ENCODE results near the gene PIK3IP1.
A peak's percentile ranks its signal among the peaks of the same experiment; 100 is the strongest.
"Not testable (repeated sequence)": the region's sequence is repeated elsewhere in the genome, so short reads cannot be mapped to it uniquely, and the experiment has no call there.

Gene PIK3IP1

DNA sequence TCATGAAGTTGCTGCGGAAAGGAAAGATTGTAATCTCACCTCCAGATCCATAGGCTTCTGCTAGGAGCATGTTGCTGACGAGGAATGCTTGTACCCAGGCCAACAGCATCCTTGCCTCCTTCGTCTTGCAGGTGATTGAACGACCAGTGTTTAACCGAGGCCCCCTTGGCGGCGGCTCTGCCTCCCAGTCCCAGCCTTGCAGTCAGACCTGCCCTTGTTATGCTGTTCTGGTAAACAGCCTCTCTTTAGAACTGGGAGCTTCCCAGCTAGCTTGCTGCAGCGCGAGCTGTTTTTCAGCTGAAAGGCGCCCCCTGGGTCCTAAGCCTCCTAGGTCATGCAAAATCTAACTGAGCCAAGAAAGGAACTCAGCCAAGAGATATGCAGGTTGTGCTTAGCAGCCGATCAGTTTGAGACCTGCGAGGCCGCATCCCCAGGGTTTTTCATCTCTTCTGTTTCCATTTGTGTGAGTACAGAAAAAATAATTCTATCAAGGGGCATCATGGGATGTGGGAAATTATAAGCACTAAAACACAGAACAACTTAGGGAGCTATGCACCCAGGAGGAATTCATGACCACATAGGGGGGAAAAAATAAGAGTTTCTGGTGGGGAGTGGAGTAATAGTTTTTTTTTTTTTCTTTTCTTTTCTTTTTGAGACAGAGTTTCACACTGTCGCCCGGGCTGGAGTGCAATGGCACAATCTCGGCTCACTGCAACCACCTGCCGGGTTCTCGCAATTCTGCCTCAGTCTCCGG lies at the start of gene PIK3IP1:
PIK3IP1 (minus strand) TSS at position 253 of the 754 bp plus-strand sequence; CDS start at position 109, 144 bp downstream.
- peak; percentile 73 for DNase-seq

DNA sequence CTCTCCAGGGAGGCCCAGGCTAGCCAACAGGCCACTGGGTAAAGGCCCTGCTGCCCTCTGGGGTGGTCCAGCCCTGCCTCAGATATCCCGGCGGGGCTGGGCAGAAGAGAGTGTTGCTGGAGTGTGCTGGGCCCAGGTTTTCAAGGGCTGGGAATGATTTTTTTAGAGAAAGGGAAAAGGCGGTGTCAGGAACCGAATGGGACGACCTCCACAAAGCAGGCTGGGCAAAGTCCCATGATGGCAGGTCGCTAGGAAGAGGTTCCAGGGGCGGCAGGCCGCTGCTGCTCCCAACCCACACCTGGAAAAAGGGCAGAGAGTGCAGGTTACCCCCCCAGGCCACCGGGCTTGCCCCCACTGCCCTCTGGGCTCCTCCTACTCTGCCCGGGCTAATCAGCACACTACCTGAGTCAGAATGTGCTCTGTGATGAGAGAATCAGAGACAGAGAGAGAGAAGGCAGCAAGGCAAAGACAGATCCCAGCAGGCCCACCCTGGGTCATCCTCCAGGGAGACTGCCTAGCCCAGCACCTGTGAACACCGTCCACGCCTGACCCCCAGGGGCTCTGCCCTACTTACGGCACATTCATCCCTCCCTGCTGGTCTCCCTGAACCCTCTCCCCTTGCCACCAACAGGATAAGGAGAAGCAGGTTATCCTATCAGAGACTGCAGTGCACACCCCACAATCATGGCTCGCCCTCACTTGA lies 49.2 kb upstream of the PIK3IP1 start:
- DNase-seq, result no peak

DNA sequence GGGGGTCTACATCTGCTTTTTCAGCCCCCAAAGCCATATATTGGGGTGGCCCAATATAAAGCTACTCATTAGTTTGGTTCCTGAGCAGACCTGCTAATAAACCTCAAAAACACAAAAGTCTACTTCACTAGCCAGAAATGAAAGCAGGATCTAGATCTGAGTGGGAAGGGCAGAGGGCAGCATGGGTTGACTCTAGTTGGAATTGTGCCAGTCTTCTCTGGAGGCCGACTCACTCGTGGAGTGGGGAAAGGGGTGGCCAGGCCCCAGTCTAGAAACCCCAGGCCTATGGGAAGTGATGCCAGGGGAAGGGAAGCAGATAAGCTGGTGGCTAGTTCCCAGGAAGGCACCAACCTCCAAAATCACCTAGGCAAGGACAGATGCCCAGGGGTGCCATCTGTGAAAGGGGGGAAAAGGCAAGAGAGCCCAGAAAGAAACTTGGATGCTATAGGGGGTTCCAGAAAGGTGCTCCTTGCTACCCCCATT lies 48.5 kb upstream of the PIK3IP1 start:
- no peak for DNase-seq

DNA sequence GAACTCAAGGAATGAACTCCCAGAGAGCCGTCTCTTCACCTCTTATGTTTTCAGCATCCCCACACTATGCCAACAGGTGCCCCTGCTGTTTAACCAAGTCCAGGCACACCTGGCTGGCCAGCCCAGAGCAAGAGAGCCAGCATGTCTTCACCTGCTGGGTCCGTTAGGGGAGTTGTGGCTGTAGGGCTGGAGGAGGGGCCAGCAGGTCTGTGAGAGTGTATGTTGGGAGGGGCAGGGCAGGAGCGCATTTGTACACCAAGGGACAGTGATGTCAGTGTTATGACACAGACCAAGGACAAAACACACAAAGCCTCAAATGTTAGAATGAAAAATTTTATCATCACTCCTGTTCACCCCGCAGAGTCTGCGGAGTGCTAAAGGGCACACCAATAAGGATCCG lies 48.1 kb upstream of the PIK3IP1 start:
- DNase-seq, result peak; percentile 37

DNA sequence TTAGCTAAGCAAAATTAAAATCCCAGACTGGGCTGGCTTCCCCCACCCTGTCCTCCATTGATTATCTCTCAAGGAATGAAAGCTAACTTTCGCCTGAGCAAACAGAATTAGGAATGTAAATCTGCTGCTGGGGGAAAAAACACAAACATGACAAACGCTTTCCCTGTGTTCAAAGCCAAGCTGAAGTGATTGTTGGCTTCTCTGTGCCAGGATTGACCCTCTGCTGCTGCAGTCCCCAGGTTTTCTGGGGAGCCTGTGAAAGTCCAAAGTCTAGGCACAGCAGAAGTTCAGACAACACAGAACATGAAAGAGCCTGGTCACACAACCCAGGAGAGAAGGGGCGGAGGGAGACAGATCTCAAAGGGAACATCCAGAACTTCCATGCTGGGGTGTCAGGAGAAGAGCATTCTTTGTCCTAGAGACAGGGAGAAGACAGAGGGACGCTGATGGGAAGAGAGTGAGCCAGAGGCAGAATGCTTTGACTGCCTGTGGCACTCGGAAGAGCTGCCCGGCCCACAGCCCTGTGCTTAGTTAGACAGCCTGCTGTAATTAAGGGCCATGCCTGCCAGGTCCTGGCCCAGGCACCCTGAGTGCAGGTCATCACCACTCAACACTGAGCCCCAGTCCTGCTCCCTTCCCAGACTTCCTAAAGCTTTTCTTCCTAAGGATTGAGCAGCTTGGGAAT lies 47.0 kb upstream of the PIK3IP1 start:
- DNase-seq, result no peak

DNA sequence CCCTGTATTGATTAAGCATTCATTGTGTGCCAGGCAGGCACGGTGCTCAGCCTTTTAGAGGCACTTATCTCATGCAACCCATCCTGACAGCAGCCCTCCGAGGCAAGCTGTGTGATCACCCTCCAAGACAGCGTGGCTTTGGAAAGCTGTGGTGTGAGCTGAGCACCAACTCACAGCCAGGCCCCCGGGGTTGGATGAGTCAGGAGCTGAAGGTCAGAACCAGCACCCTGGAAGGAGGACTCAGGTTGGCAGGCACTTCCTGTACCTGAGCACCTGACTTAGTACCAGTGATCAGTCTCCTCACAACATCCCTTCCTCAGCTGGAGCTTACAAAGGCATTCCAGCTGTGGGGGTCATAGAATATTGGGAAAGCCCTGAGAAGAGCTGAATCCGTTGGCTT lies 44.9 kb upstream of the PIK3IP1 start:
- no peak for DNase-seq

GRCh38 chr22:31334329-31334728 lies 42.0 kb upstream of the PIK3IP1 start:
- DNase-seq, result no peak

DNA sequence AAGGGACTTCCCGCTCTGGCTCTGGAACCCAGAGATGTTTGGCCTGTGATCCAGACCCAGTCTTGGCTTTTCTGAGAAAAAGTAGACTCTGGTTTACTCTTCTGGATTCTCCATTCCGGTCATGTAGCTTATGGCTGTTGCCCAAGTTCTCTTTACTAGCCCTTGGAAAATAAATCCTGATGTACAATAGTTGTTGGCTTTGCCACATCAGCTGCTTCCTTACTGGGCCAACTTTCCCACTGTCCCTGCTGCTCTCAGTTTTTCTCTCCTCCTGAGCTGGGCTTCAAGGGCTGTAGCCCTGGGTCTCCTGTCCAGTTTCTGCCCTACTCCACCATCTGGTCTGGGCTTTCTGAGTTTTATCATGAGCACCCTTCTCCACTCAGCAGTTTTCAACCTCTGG lies 41.4 kb upstream of the PIK3IP1 start:
- DNase-seq, result no peak

GRCh38 chr22:31332886-31333285 lies 40.6 kb upstream of the PIK3IP1 start:
- no peak for DNase-seq

- no peak for DNase-seq
Measured at GRCh38 chr22:31332010-31332409, 39.7 kb upstream of the PIK3IP1 start.

GRCh38 chr22:31329453-31330215 lies 37.3 kb upstream of the PIK3IP1 start:
- no peak for DNase-seq

DNA sequence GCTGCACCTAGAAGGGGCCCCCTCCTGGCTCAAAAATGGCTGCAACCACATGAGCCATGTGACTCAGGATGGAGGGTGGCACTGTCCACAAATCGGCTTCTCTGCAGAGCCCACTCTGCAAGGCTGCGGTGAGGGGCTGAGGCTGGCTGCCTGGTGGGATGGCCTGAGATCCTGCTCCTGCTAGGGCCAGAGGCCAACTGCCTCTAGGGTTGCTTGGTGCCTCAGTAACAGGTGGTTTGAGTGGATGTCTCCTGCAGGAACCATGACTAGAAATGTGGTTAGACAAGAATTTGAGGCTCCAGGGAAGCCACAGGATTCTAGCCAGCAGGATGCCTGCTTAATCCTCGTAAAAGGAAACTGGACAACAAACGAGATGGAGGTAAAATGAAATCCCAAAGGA lies 36.7 kb upstream of the PIK3IP1 start:
- no peak for DNase-seq

DNA sequence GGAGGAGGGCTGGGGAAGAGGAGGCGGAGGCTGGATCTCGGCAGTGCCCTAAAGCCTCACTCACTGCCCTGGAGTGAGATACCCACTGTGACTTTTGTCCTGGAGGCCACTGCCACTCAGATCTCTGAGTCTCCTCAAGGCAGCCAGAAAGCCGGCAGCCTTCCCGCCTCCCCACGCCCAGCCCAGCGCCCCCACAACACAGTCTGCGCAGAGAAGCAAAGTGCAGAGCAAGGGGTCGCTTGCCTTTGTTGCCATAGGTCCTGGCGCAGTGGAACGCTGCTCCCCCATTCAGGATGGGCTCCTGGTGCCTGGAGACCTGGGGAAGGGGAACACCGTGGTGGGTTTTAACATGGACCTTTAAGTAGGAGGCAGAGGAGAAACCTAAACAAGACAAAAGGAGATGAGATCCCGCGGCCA lies 36.3 kb upstream of the PIK3IP1 start:
- DNase-seq, result no peak

GRCh38 chr22:31327806-31328543 lies 35.7 kb upstream of the PIK3IP1 start:
- no peak for DNase-seq

DNA sequence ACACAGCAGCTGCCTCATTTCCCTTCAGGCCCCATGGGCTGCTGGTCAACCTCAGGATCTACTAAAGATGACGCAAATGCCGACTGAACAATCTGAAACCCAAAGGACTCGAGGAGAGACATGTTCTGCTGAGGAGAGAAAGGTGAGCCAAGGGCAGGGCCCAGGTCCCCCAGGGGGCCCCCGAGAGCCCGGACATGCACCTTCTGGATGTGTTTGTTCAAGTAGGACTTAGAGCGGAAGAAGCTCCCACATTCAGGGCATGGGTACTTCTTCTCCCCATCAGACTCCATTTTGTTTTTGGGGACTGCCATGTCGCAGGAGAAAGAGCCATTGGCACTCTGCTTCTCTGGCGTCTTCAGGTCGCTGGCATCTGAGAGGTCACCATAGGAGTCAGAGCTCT lies 34.6 kb upstream of the PIK3IP1 start:
- DNase-seq, result no peak

DNA sequence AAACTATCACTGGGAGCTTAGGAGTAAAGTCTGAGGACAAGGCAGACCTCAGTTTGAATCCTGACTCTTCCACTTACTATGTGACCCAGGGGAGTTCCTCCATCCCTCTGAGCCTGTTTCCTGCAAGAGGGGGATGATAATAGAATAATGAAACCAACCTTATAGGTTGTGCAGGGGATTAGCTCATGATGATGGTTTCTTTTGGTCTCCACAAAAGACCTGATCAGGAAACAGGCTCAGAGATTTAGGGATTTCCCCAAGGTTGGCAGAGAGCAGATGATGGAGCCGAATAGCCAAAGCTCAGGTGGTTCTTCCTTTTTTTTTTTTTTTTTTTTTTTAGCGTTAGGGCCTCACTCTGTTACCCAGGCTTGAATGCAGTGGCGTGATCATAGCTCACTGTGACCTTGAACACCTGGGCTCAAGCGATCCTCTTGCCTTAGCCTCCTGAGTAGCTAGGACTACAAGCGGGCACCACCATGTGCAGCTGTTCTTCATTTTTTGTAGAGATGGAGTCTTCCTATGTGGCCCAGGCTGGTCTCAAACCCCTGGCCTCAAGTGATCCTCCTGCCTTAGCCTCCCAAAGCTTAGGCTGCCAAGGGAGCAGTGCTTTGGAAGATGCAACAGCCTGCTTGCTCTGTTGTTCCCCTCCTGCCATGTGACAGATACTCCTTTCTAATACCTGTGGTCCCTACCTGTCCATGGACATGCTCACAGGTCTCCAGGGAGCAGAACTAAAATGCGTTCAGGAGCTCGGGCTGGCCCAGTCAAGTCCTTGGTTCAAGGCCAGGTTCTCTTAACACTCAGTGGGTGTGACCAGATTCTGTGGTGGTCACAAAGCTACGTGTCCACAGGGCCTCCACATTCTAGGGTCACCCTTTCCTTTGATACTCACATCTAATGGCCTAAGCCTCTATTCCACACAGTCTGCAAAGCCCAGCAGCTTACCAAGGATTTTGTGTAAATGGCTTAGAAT lies 31.6 kb upstream of the PIK3IP1 start:
- no peak for DNase-seq

DNA sequence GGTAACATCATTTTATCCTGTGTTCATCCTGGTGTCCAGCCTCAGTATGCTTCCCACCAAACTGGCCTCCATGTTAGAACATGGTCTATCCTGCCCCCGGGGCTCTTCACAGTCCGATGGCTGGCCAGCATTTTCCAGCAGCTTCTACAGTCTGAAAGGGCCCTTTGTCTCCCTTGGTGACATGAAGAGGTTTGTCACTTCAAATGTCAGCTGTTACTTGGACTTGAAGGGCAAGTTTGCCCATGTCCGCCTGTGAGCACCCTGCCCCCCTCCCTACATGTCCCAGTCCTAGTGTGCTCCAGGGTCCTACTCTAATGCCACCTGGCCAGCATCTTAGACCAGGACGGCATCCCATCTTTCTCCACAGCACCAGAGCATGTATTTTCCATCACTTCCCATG lies 29.1 kb upstream of the PIK3IP1 start:
- peak; percentile 7 for DNase-seq

DNA sequence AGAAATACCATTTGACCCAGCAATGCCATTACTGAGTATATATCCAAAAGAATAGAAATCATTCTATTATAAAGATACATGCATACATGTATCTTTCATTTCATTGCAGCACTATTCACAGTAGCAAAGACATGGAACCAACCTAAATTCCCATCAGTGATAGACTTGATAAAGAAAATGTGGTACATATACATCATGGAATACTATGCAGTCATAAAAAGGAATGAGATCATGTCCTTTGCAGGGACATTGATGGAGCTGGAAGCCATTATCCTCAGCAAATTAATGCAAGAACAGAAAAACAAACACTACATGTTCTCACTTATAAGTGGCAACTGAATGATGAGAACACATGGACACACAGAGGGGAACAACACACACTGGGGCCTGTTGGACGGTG lies 21.9 kb upstream of the PIK3IP1 start:
- DNase-seq, result not testable (repeated sequence)

- DNase-seq, result peak; percentile 70
Measured at GRCh38 chr22:31313366-31314147, 21.3 kb upstream of the PIK3IP1 start.

GRCh38 chr22:31308181-31308580 lies 15.9 kb upstream of the PIK3IP1 start:
- no peak for DNase-seq

All from NCI-H510A (cell line).